Ishikawa (cell line): ENCODE data around the gene PITPNC1.

Source experiments
- CEBPB ChIP-seq: IDR thresholded peaks from 2 replicates; pipeline ENCODE4 v1.6.1; 2012
- CREB1 ChIP-seq: IDR thresholded peaks from 2 replicates; pipeline ENCODE4 v1.6.1; 2012; ENCODE audit warnings: low read depth
- EGR1 ChIP-seq: IDR thresholded peaks from 2 replicates; pipeline ENCODE4 v1.6.1; 2012
- EP300 ChIP-seq: IDR thresholded peaks from 2 replicates; pipeline ENCODE4 v1.6.1; 2012; ENCODE audit warnings: borderline replicate concordance
- FOXM1 ChIP-seq: IDR thresholded peaks from 2 replicates; pipeline ENCODE4 v1.6.1; 2012; ENCODE audit warnings: low read depth, borderline replicate concordance
- NFIC ChIP-seq: IDR thresholded peaks from 2 replicates; pipeline ENCODE4 v1.6.1; 2012
- RAD21 ChIP-seq: IDR thresholded peaks from 2 replicates; pipeline ENCODE4 v1.6.1; 2012; ENCODE audit warnings: low read depth
- TAF1 ChIP-seq: IDR thresholded peaks from 2 replicates; pipeline ENCODE4 v1.6.1; 2012; ENCODE audit warnings: low read depth, mild to moderate bottlenecking
- TCF12 ChIP-seq: IDR thresholded peaks from 2 replicates; pipeline ENCODE4 v1.6.1; 2012; ENCODE audit warnings: low read depth
- TEAD4 ChIP-seq: IDR thresholded peaks from 2 replicates; pipeline ENCODE4 v1.6.1; 2012
- YY1 ChIP-seq: IDR thresholded peaks from 2 replicates; pipeline ENCODE4 v1.6.1; 2012; ENCODE audit warnings: low read depth
- ZBTB7A ChIP-seq: IDR thresholded peaks from 2 replicates; pipeline ENCODE4 v1.6.1; 2012; ENCODE audit warnings: low read depth
- TF ChIP-seq, protein P1 (sequence below): IDR thresholded peaks from 2 replicates; pipeline ENCODE4 v1.6.1; 2012; ENCODE audit warnings: low read depth, mild to moderate bottlenecking
- TF ChIP-seq, protein P2 (sequence below): IDR thresholded peaks from 2 replicates; pipeline ENCODE4 v1.6.1; 2012
- TF ChIP-seq, protein P3 (sequence below): IDR thresholded peaks from 2 replicates; pipeline ENCODE4 v1.6.1; 2012

The PITPNC1 gene

DNA sequence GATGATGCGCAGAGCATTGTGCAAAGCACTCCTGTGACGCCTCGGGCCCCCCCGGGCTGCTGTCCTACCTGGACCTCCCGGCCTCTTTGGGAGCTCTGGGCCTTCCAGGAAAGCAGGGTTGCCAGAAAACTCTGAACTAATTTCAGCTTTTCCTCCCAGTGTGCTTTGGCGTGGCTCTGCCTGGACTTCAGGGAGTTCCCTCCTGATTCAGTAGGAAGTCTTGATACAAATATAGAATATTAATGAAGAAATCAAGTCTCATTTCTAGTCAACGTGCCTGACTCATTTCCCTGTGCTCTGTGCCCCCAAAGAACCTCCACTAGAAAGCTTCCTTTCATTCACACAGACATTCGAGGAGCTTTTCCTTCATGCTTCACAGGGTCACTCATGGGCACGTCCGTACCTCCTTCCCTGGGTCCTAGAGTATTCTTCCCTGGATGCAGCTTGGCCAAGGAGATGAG is 256.7 kb downstream of the PITPNC1 start:
- TF ChIP-seq CEBPB (no peak), YY1 (no peak), RAD21 (no peak), TEAD4 (no peak), TAF1 (no peak), EGR1 (no peak), CREB1 (no peak), NFIC (no peak), EP300 (no peak), FOXM1 (no peak), TCF12 (no peak), ZBTB7A (no peak)
- TF ChIP-seq, protein P1, sequence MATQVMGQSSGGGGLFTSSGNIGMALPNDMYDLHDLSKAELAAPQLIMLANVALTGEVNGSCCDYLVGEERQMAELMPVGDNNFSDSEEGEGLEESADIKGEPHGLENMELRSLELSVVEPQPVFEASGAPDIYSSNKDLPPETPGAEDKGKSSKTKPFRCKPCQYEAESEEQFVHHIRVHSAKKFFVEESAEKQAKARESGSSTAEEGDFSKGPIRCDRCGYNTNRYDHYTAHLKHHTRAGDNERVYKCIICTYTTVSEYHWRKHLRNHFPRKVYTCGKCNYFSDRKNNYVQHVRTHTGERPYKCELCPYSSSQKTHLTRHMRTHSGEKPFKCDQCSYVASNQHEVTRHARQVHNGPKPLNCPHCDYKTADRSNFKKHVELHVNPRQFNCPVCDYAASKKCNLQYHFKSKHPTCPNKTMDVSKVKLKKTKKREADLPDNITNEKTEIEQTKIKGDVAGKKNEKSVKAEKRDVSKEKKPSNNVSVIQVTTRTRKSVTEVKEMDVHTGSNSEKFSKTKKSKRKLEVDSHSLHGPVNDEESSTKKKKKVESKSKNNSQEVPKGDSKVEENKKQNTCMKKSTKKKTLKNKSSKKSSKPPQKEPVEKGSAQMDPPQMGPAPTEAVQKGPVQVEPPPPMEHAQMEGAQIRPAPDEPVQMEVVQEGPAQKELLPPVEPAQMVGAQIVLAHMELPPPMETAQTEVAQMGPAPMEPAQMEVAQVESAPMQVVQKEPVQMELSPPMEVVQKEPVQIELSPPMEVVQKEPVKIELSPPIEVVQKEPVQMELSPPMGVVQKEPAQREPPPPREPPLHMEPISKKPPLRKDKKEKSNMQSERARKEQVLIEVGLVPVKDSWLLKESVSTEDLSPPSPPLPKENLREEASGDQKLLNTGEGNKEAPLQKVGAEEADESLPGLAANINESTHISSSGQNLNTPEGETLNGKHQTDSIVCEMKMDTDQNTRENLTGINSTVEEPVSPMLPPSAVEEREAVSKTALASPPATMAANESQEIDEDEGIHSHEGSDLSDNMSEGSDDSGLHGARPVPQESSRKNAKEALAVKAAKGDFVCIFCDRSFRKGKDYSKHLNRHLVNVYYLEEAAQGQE = no peak
- TF ChIP-seq, protein P2, sequence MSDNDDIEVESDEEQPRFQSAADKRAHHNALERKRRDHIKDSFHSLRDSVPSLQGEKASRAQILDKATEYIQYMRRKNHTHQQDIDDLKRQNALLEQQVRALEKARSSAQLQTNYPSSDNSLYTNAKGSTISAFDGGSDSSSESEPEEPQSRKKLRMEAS = no peak
- TF ChIP-seq, protein P3, sequence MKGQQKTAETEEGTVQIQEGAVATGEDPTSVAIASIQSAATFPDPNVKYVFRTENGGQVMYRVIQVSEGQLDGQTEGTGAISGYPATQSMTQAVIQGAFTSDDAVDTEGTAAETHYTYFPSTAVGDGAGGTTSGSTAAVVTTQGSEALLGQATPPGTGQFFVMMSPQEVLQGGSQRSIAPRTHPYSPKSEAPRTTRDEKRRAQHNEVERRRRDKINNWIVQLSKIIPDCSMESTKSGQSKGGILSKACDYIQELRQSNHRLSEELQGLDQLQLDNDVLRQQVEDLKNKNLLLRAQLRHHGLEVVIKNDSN = no peak

DNA sequence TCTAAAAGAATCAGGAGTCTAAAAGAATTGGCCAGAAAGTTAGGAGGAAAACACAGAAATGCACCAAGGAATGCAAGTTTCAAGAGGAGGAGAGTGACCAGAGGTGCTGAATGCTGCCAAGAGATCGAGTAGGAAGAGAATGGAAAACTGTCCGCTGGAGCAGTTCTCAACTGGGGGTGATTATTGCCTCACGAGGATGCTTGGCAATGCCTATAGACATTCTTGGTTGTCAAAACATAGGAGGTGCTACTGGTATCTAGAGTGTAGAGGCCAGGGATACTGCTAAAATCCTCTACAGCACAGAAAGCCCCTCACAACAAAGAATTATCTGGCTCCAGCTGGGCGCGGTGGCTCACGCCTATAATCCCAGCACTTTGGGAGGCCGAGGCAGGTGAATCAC is 258.6 kb downstream of the PITPNC1 start:
- no peak for TF ChIP-seq EP300
- TF ChIP-seq EGR1 = no peak

DNA sequence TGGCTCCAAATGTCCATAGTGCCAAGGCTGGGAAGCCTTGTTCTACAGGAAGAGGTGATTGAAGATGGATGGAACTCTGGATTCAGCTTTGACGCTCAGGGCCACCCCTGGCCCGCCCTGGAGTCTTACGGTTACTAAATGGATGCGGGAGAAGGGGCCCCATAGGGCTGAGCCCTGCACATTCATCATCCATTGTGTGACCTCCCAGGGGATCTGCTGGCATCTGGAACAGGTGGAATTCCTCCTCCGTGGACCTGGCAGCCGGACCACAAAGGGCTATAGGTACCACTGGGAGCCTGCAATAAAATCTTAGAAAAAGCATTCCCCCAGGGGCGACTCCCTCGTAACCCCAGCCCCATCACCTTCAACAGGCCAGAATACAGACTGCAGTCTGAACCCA is 259.2 kb downstream of the PITPNC1 start:
- TF ChIP-seq ZBTB7A (no peak), TAF1 (no peak), RAD21 (no peak), EP300 (no peak), NFIC (no peak), YY1 (no peak), EGR1 (no peak), CREB1 (no peak), FOXM1 (no peak), TCF12 (no peak), TEAD4 (no peak)
- TF ChIP-seq, protein P2 = no peak
- TF ChIP-seq, protein P3 = no peak
- TF ChIP-seq, protein P1 = no peak

DNA sequence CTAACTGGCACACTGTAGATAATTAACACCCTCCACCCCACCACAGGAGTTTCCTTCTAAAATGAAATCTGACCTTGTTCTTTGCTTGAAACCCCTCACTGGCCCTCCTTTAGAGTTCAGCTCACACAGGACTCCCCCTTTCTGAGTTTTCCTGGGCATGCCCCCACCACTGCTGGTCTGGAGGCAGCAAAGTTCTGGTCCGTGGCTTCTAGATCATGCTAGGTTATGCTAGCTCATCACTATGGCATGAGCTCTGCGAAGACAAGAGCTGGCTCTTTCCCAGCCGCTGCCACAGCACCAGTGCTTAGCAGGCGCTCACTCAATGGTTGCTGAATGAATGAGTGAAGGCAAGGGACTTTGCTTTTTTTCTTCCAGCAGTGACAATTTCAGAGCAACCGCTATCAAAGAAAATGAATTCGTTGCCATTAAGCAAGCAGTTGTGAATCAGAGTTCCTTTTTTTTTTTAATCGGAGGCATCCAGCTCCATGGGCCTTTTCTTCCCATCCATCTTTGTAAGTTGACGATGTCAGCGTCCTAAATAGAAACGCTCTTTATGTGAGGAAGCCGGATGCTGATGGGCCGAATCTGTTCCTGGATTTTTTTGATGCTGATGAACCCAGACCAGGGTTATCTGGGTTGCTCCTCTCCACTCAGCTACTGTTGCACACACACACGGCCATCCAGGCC is 259.9 kb downstream of the PITPNC1 start:
- no peak for TF ChIP-seq CEBPB
- TF ChIP-seq RAD21 = no peak
- TF ChIP-seq YY1 = no peak
- TF ChIP-seq ZBTB7A = no peak
- TF ChIP-seq CREB1 = no peak
- TF ChIP-seq, protein P1 = no peak
- no peak for TF ChIP-seq TAF1
- TF ChIP-seq NFIC = no peak
- no peak for TF ChIP-seq FOXM1
- TF ChIP-seq EP300 = no peak
- TF ChIP-seq TCF12 = no peak
- TF ChIP-seq, protein P3 = no peak
- TF ChIP-seq TEAD4 = no peak
- TF ChIP-seq, protein P2 = no peak
- TF ChIP-seq EGR1 = no peak
